HCT116 (cell line): ENCODE data around the gene GALNT14. TPM values are rescaled to one million over a fixed set of nuclear protein-coding genes. Genes with fewer than 3 reads are reported as not detected.

ENCODE experiments used
- ATAC-seq: fragments of 200-7000 bp; cut with Tn5 transposase; 2 replicates; pipeline ENCODE4 v1.9.1; 2020; ENCODE audit warnings: mild to moderate bottlenecking, moderate library complexity
- BruUV-seq: library from RNA; stranded (reverse); fragments of 400-500 nt; replicated peaks from 2 replicates; lab custom pipeline; 2021; lab: Mats Ljungman, UMichigan
- CTCF ChIA-PET: fragments of 300-600 bp; sonication (Branson Sonifier 250); formaldehyde crosslinking; loops from one replicate; lab custom pipeline; 2021; ENCODE audit warnings: antibody characterized with exemption; lab: Charles Lee
- POLR2A ChIA-PET: fragments of 300-600, 350-600 bp; sonication (Branson Sonifier 250); formaldehyde crosslinking; loops from one replicate; lab custom pipeline; 2021; ENCODE audit warnings: antibody characterized with exemption; lab: Charles Lee
- RAD21 ChIA-PET, 2 experiments: fragments of 300-600 bp; sonication (Branson Sonifier 250); formaldehyde crosslinking; loops; one replicate each; lab custom pipeline; 2023; ENCODE audit warnings: low total read pairs in 2 of 2; ENCODE audit not compliant: uncharacterized antibody in 2 of 2, unreplicated experiment in 2 of 2, low non-redundant PET in 1 of 2; lab: Charles Lee
- DNase-seq: peaks from one replicate; pipeline ENCODE4 v3.0.0-alpha.2; 2010; ENCODE audit warnings: low read depth, low spot score
- H2AFZ ChIP-seq: fragments of 200-600 bp; shearing (Covaris generic), sonication (generic); 2 replicates; pipeline ENCODE4 v1.6.1; 2017; ENCODE audit warnings: low read depth, mixed run types, mixed read lengths, antibody characterized with exemption, low read length; ENCODE audit not compliant: poor library complexity, severe bottlenecking
- H3K27ac ChIP-seq: 2 replicates; pipeline ENCODE4 v1.5.1; 2012; ENCODE audit warnings: low read depth, low read length
- H3K27me3 ChIP-seq: fragments of 200-600 bp; sonication (generic); 2 replicates; pipeline ENCODE4 v1.6.1; 2016; ENCODE audit warnings: mixed run types, low read length, mixed read lengths; ENCODE audit not compliant: insufficient read depth
- H3K36me3 ChIP-seq, 2 experiments: fragments of 200-500 bp in 1 of 2; fragments of 200-600 bp in 1 of 2; sonication (Bioruptor generic) in 1 of 2; sonication (generic) in 1 of 2; 2 replicates each; pipeline versions ENCODE4 v1.5.1 to v1.6.1; 2014 to 2016; ENCODE audit warnings: low read length in 2 of 2, inconsistent platforms in 1 of 2, mixed read lengths in 1 of 2, mixed run types in 1 of 2; ENCODE audit not compliant: insufficient read depth in 2 of 2, control insufficient read depth in 1 of 2
- H3K4me1 ChIP-seq, 2 experiments: fragments of 200-600 bp in 1 of 2; sonication (generic) in 1 of 2; 2 replicates each; pipeline versions ENCODE4 v1.5.1 to v1.6.1; 2012 to 2017; ENCODE audit warnings: low read length in 2 of 2, inconsistent platforms in 1 of 2, mild to moderate bottlenecking in 1 of 2, mixed read lengths in 1 of 2, mixed run types in 1 of 2, moderate library complexity in 1 of 2; ENCODE audit not compliant: insufficient read depth in 2 of 2, control insufficient read depth in 1 of 2
- H3K4me2 ChIP-seq: fragments of 200-600 bp; sonication (generic); 2 replicates; pipeline ENCODE4 v1.6.1; 2017; ENCODE audit warnings: mixed run types, low read length, mixed read lengths
- H3K4me3 ChIP-seq, 2 experiments: fragments of 200-600 bp in 1 of 2; sonication (generic) in 1 of 2; replicated peaks in 1 of 2; 2 replicates each; pipeline ENCODE4 v1.5.1; 2011 to 2016; ENCODE audit warnings: low read length in 2 of 2, control low read depth in 1 of 2, low read depth in 1 of 2, mild to moderate bottlenecking in 1 of 2, mixed read lengths in 1 of 2, mixed run types in 1 of 2
- H3K79me2 ChIP-seq: fragments of 200-600 bp; sonication (generic); 2 replicates; pipeline ENCODE4 v1.6.1; 2017; ENCODE audit warnings: mild to moderate bottlenecking, mixed run types, low read length, moderate library complexity, mixed read lengths; ENCODE audit not compliant: insufficient read depth
- H3K9ac ChIP-seq: fragments of 200-600 bp; sonication (generic); 2 replicates; pipeline ENCODE4 v1.6.1; 2016; ENCODE audit warnings: low read length, mixed read lengths
- H3K9me2 ChIP-seq: fragments of 200-600 bp; sonication (generic), shearing (Covaris generic); 2 replicates; pipeline ENCODE4 v1.6.1; 2017; ENCODE audit warnings: mixed run types, mild to moderate bottlenecking, moderate library complexity; ENCODE audit not compliant: insufficient read depth
- H3K9me3 ChIP-seq, 2 experiments: fragments of 200-500 bp in 1 of 2; fragments of 200-600 bp in 1 of 2; sonication (Bioruptor generic) in 1 of 2; sonication (generic) in 1 of 2; 2 replicates each; pipeline ENCODE4 v1.6.1; 2014 to 2017; ENCODE audit warnings: low read length in 2 of 2, mixed read lengths in 2 of 2, inconsistent platforms in 1 of 2, low read depth in 1 of 2, mild to moderate bottlenecking in 1 of 2, mixed run types in 1 of 2, moderate library complexity in 1 of 2; ENCODE audit not compliant: control insufficient read depth in 1 of 2, insufficient read depth in 1 of 2
- H4K20me1 ChIP-seq: fragments of 200-600 bp; sonication (generic), shearing (Covaris generic); 2 replicates; pipeline ENCODE4 v1.6.1; 2017; ENCODE audit warnings: mixed run types, mild to moderate bottlenecking, moderate library complexity; ENCODE audit not compliant: insufficient read depth
- CEBPB ChIP-seq: IDR thresholded peaks from 2 replicates; pipeline ENCODE4 v1.6.1; 2012; ENCODE audit warnings: low read depth
- CTCF ChIP-seq, 3 experiments: fragments of 200-600 bp in 1 of 3; sonication (generic) in 1 of 3; IDR thresholded peaks in 2 of 3; conservative IDR thresholded peaks in 1 of 3; 2 replicates each; pipeline ENCODE4 v1.5.1; 2012 to 2017; ENCODE audit warnings: low read depth in 2 of 3, low read length in 2 of 3, antibody characterized with exemption in 1 of 3, borderline replicate concordance in 1 of 3, control low read depth in 1 of 3, mild to moderate bottlenecking in 1 of 3, mixed read lengths in 1 of 3, mixed run types in 1 of 3, moderate library complexity in 1 of 3; ENCODE audit not compliant: insufficient read depth in 1 of 3
- EGR1 ChIP-seq: IDR thresholded peaks from 2 replicates; pipeline ENCODE4 v1.6.1; 2012; ENCODE audit warnings: low read depth
- ELF1 ChIP-seq: IDR thresholded peaks from 2 replicates; pipeline ENCODE4 v1.6.1; 2012; ENCODE audit warnings: low read depth, borderline replicate concordance
- EZH2phosphoT487 ChIP-seq: fragments of 200-600 bp; IDR thresholded peaks from 2 replicates; pipeline ENCODE4 v1.6.1; 2018; ENCODE audit warnings: antibody characterized with exemption, borderline replicate concordance
- FOSL1 ChIP-seq: IDR thresholded peaks from 2 replicates; pipeline ENCODE4 v1.6.1; 2012; ENCODE audit warnings: low read depth
- POLR2A ChIP-seq: IDR thresholded peaks from 2 replicates; pipeline ENCODE4 v1.7.0; 2011; ENCODE audit warnings: borderline replicate concordance; ENCODE audit not compliant: insufficient read depth, insufficient read length; ENCODE audit errors: extremely low read depth
- POLR2AphosphoS5 ChIP-seq: IDR thresholded peaks from 2 replicates; pipeline ENCODE4 v1.6.1; 2011; ENCODE audit warnings: mild to moderate bottlenecking, low read depth, low read length, moderate library complexity
- RAD21 ChIP-seq: IDR thresholded peaks from 2 replicates; pipeline ENCODE4 v1.6.1; 2012; ENCODE audit warnings: low read depth, mild to moderate bottlenecking
- SIN3A ChIP-seq: IDR thresholded peaks from 2 replicates; pipeline ENCODE4 v1.6.1; 2012; ENCODE audit warnings: low read depth
- SP1 ChIP-seq: IDR thresholded peaks from 2 replicates; pipeline ENCODE4 v1.6.1; 2012; ENCODE audit warnings: low read depth
- TCF7L2 ChIP-seq: IDR thresholded peaks from 2 replicates; pipeline ENCODE4 v1.7.0; 2011; ENCODE audit warnings: borderline replicate concordance, inconsistent platforms; ENCODE audit not compliant: insufficient read depth, insufficient read length; ENCODE audit errors: extremely low read depth
- YY1 ChIP-seq: IDR thresholded peaks from 2 replicates; pipeline ENCODE4 v1.6.1; 2011; ENCODE audit warnings: low read length, low read depth, moderate library complexity, mild to moderate bottlenecking; ENCODE audit not compliant: insufficient replicate concordance; ENCODE audit errors: extremely low read depth
- intact Hi-C: fragments of 100-400 bp; cut with micrococcal nuclease; formaldehyde crosslinking; loops from 2 replicates; pipeline ENCODE4 v1.10.0; 2022
- total RNA-seq: library from RNA; stranded (reverse); gene quantifications from one replicate; pipeline ENCODE4 v1.2.1, GENCODE V29; 2021; ENCODE audit not compliant: unreplicated experiment
- TF ChIP-seq, protein P1 (sequence below): IDR thresholded peaks from 2 replicates; pipeline ENCODE4 v1.6.1; 2012

The GALNT14 gene
- total RNA-seq, 1 experiment from 2014 or later = 11.2 TPM

DNA sequence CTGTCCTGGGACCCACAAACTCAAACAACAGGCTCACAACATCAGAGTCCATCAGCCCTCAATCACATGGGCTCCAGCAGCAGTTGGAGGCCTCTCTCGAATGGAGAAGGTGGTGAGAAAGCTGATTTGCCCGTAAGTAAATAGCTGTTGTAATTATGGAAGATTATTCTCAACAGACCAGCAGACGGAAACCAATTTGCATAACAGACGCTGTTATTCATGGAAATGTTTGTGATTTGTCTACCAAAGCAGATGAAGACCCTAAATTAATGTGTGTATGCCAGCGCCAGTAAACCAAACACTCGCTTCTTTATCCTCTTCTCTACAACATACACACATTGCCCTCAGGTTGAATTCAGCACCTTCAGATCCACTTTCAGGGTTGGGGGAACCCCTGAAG is 23.4 kb upstream of the GALNT14 start:
- no peak overlapping the region for H3K4me3 ChIP-seq
- no peak for ATAC-seq
- no peaks in the 10 kb centered on the region for H3K9me2 ChIP-seq

GRCh38 chr2:31151501-31151900 is 13.3 kb upstream of the GALNT14 start:
- no TSS peak for BruUV-seq
- Histone ChIP-seq H4K20me1 (no peaks in the 10 kb centered on the region), H3K27me3 (peaks cover 56% of the 10 kb centered on the region), H3K4me1 (no peaks in the 10 kb centered on the region), H3K9me3 (no peaks in the 10 kb centered on the region), H3K9me2 (no peaks in the 10 kb centered on the region), H3K27ac (no peak overlapping the region), H3K79me2 (no peaks in the 10 kb centered on the region), H3K9ac (no peak overlapping the region), H3K36me3 (no peaks in the 10 kb centered on the region), H3K4me3 (no peak overlapping the region), H3K4me2 (no peak overlapping the region), H2AFZ (no peak overlapping the region)
- ATAC-seq = 0 out of 2 replicates have a peak, but pooled peaks have one; percentile 42
- RAD21 ChIA-PET = no interaction called here
- TF ChIP-seq POLR2AphosphoS5 = no peak
- TF ChIP-seq RAD21 = peak; percentile 21; the same call in 1 of the 2 replicates
- TF ChIP-seq EZH2phosphoT487 = no peak
- no peak for TF ChIP-seq SIN3A
- TF ChIP-seq SP1 = no peak
- no peak for TF ChIP-seq TCF7L2
- TF ChIP-seq, protein P1, sequence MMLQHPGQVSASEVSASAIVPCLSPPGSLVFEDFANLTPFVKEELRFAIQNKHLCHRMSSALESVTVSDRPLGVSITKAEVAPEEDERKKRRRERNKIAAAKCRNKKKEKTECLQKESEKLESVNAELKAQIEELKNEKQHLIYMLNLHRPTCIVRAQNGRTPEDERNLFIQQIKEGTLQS = no peak
- TF ChIP-seq ELF1 = no peak
- TF ChIP-seq CTCF (IDR thresholded peaks at IDR 0.05 in 2 of 3, conservative IDR thresholded peaks at IDR 0.05 in 1 of 3; ENCODE audit: borderline replicate concordance in 1 of 3, insufficient read depth in 1 of 3, low read depth in 2 of 3, low read length in 2 of 3) = peak in 2 of 3 experiments; percentile 16; a peak in 1 of 6 replicates
- no peak for TF ChIP-seq CEBPB
- TF ChIP-seq YY1 = no peak
- no peak for TF ChIP-seq EGR1
- no peak for TF ChIP-seq POLR2A
- POLR2A ChIA-PET = no interaction called here
- CTCF ChIA-PET = interaction anchor here (0.9 to 1.6 kb wide), 2 partner anchors 19 to 182 kb away, joined by 4 to 9 read pairs; no protein-coding TSS in a partner anchor
- DNase-seq = no peak
- intact Hi-C loops = no loop called here

More for the DNA sequence above, 23.4 kb upstream of the GALNT14 start:
- intact Hi-C loops = no loop called here
- H3K27me3 ChIP-seq = peaks cover 71% of the 10 kb centered on the region
- RAD21 ChIA-PET = no interaction called here
- H3K36me3 ChIP-seq = no peaks in the 10 kb centered on the region
- H3K4me2 ChIP-seq = no peak overlapping the region
- no peaks in the 10 kb centered on the region for H3K4me1 ChIP-seq
- no peak for DNase-seq
- no peak overlapping the region for H3K9ac ChIP-seq
- TF ChIP-seq SP1 (no peak), FOSL1 (no peak), EZH2phosphoT487 (no peak), CEBPB (no peak)
- no peak overlapping the region for H2AFZ ChIP-seq
- H3K9me3 ChIP-seq = no peaks in the 10 kb centered on the region
- CTCF ChIA-PET = no interaction called here
- no peaks in the 10 kb centered on the region for H3K79me2 ChIP-seq
- BruUV-seq = no TSS peak
- POLR2A ChIA-PET = no interaction called here
- no peak overlapping the region for H3K27ac ChIP-seq
- no peaks in the 10 kb centered on the region for H4K20me1 ChIP-seq
